PC-9 (cell line): ENCODE results near the gene KCNH1.

ENCODE experiments used
- EZH2 ChIP-seq: fragments of 200-600 bp; sonication (generic); IDR thresholded peaks from 2 replicates; pipeline ENCODE4 v1.8.0; 2017; ENCODE audit warnings: antibody characterized with exemption, low read depth
- TF ChIP-seq, protein P1 (sequence below): fragments of 200-600 bp; sonication (generic); conservative IDR thresholded peaks from 2 replicates; pipeline ENCODE4 v1.6.1; 2017; ENCODE audit warnings: mixed run types, antibody characterized with exemption, mild to moderate bottlenecking, moderate library complexity

DNA sequence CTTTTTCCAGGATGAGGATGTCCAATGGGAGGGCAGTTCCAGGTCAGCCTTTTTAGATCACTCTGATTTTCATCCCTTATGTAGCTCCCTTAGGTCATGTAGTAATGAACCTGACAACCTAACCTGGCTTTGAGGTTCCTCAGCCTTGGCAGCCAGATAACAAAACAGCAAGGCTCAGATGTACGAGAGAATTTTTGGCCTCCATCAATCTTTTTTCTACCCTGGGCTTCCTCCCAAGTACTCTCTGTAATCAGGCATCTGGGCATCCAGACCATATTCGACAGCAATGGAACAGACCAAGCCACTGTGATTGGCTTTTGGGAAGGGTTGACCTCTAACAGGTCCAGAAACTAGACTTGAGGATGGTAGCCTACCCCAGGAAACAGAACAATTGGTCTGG, 38.6 kb downstream of the KCNH1 start:
- TF ChIP-seq, protein P1, sequence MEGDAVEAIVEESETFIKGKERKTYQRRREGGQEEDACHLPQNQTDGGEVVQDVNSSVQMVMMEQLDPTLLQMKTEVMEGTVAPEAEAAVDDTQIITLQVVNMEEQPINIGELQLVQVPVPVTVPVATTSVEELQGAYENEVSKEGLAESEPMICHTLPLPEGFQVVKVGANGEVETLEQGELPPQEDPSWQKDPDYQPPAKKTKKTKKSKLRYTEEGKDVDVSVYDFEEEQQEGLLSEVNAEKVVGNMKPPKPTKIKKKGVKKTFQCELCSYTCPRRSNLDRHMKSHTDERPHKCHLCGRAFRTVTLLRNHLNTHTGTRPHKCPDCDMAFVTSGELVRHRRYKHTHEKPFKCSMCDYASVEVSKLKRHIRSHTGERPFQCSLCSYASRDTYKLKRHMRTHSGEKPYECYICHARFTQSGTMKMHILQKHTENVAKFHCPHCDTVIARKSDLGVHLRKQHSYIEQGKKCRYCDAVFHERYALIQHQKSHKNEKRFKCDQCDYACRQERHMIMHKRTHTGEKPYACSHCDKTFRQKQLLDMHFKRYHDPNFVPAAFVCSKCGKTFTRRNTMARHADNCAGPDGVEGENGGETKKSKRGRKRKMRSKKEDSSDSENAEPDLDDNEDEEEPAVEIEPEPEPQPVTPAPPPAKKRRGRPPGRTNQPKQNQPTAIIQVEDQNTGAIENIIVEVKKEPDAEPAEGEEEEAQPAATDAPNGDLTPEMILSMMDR = no peak
- TF ChIP-seq EZH2 = no peak
